ENCODE results near the gene NAB1. TPM values are rescaled to one million over a fixed set of nuclear protein-coding genes. Genes with fewer than 3 reads are reported as not detected.
"Not testable (repeated sequence)": the region's sequence is repeated elsewhere in the genome, so short reads cannot be mapped to it uniquely, and the experiment has no call there.

NAB1 gene
- total and polyA plus RNA-seq, 7 donors = 8.4 to 102 (median 53.7) TPM

DNA sequence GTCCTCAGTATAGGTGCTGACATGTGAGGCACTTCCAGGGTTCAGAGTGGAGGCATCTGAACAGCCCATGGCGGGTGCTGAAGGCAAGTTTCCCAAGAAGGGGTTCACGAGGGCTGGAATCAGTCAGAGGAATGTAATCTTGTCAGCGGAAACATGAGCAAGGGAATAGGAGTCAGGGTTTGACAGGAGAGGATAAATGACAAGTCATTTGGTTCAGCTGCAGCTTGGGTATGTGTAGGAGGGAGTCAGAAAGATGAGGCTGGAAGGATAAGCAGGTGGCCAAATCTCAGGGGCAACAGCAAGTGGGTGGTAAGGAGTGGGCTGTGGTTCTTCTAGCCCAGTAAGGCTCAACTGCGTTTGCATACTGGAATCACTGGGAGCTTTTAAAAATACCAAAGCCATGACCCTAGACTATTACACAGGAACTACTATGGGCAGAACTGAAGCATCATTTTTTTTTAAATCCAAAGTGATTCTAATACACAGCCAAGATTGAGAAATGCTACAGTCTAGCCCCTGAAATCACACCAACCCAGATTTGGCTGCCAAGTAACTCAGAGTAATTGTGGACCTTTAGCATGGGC lies 41.8 kb upstream of the NAB1 start:
- Histone ChIP-seq H3K9me3 (no peaks in the 10 kb centered on the region), H3K27ac (no peak overlapping the region), H3K36me3 (no peaks in the 10 kb centered on the region), H3K4me1 (no peaks in the 10 kb centered on the region), H3K27me3 (no peaks in the 10 kb centered on the region), H3K4me3 (no peak overlapping the region)
- WGBS, 2 donors = 70 to 78% methylated on average over 4 of the region's 4 CpGs
- intact Hi-C loops (cut with DNase I) = no loop called here
- no peak for DNase-seq
- TF ChIP-seq, protein P1, sequence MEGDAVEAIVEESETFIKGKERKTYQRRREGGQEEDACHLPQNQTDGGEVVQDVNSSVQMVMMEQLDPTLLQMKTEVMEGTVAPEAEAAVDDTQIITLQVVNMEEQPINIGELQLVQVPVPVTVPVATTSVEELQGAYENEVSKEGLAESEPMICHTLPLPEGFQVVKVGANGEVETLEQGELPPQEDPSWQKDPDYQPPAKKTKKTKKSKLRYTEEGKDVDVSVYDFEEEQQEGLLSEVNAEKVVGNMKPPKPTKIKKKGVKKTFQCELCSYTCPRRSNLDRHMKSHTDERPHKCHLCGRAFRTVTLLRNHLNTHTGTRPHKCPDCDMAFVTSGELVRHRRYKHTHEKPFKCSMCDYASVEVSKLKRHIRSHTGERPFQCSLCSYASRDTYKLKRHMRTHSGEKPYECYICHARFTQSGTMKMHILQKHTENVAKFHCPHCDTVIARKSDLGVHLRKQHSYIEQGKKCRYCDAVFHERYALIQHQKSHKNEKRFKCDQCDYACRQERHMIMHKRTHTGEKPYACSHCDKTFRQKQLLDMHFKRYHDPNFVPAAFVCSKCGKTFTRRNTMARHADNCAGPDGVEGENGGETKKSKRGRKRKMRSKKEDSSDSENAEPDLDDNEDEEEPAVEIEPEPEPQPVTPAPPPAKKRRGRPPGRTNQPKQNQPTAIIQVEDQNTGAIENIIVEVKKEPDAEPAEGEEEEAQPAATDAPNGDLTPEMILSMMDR (IDR thresholded peaks at IDR 0.05) = no peak
- no peak for TF ChIP-seq EP300 (IDR thresholded peaks at IDR 0.05)
- TF ChIP-seq POLR2AphosphoS5 (IDR thresholded peaks at IDR 0.05) = no peak
- TF ChIP-seq POLR2A (IDR thresholded peaks at IDR 0.05) = no peak

GRCh38 chr2:190607657-190608357 lies 41.1 kb upstream of the NAB1 start:
- Histone ChIP-seq H3K27me3 (no peaks in the 10 kb centered on the region), H3K4me1 (no peaks in the 10 kb centered on the region), H3K9me3 (no peaks in the 10 kb centered on the region), H3K36me3 (no peaks in the 10 kb centered on the region), H3K4me3 (no peak overlapping the region), H3K27ac (no peak overlapping the region)
- intact Hi-C loops (cut with DNase I) = no loop called here
- WGBS, 2 donors = 81 to 87% methylated on average over 11 of the region's 11 CpGs
- TF ChIP-seq EP300 (IDR thresholded peaks at IDR 0.05) (no peak), POLR2AphosphoS5 (IDR thresholded peaks at IDR 0.05) (no peak), POLR2A (IDR thresholded peaks at IDR 0.05) (no peak)
- TF ChIP-seq, protein P1 (IDR thresholded peaks at IDR 0.05) = no peak
- DNase-seq = no peak

DNA sequence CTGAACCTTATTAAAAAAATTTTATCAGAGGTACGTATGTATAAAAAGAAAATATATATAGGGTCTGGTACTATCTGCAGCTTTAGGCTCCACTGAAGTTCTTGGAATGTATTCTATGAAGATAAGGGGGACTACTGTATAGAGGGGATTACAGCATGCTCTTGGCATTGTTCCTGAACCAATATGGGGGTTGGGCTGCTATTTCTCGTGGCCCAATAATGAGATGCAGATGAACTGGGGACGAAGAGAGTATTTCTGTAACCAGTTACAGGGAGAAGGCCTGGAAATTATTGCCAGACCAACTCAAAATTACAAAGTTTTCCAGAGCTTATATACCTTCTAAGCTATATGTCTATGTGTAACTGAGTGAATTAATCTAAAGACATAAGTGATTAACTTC lies 40.0 kb upstream of the NAB1 start:
- DNase-seq; H3K36me3 ChIP-seq; H3K4me1 ChIP-seq; H3K27ac ChIP-seq; H3K27me3 ChIP-seq; intact Hi-C loops (cut with DNase I); H3K4me3 ChIP-seq; H3K9me3 ChIP-seq: not testable (repeated sequence)
- 79 to 92% methylated on average over 3 of the region's 3 CpGs for WGBS, 2 donors

DNA sequence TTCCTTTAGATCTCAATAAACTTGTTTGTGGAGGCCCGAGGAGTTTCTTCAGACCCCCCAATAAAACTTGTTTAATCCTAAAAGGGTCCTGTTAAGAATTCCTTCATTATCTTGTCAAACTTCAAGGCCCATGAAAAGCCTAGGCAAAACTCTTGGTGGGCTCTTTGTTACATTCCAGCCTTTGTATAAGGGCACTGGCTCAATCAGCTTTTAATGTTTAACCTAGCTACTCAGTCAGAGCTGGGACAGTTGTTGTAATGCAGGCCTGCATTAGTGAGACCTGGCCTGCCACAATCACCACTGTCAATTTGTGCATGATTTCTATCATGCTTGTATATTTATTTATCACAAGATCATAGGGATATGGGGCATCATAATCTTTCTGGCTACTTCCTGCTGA lies 39.5 kb upstream of the NAB1 start:
- H3K4me3 ChIP-seq; H3K27me3 ChIP-seq; H3K27ac ChIP-seq; H3K9me3 ChIP-seq; H3K36me3 ChIP-seq; intact Hi-C loops (cut with DNase I); DNase-seq; H3K4me1 ChIP-seq: not testable (repeated sequence)
- 22 to 70% methylated on average over 1 of the region's 1 CpG for WGBS, 2 donors

GRCh38 chr2:190610528-190610927 lies 38.4 kb upstream of the NAB1 start:
- H3K27ac ChIP-seq; H3K4me1 ChIP-seq; H3K36me3 ChIP-seq; intact Hi-C loops (cut with DNase I); H3K27me3 ChIP-seq; H3K9me3 ChIP-seq; H3K4me3 ChIP-seq; DNase-seq: not testable (repeated sequence)
- 96% methylated on average over 2 of the region's 2 CpGs for WGBS, 2 donors

GRCh38 chr2:190615555-190616200 lies 33.2 kb upstream of the NAB1 start:
- intact Hi-C loops (cut with DNase I) = no loop called here
- 70 to 78% methylated on average over 3 of the region's 3 CpGs for WGBS, 2 donors
- TF ChIP-seq, protein P1 (IDR thresholded peaks at IDR 0.05) = no peak
- TF ChIP-seq POLR2AphosphoS5 (IDR thresholded peaks at IDR 0.05) (no peak), EP300 (IDR thresholded peaks at IDR 0.05) (no peak), POLR2A (IDR thresholded peaks at IDR 0.05) (no peak)

More at GRCh38 chr2:190615555-190616200, 33.2 kb upstream of the NAB1 start:
- no peaks in the 10 kb centered on the region for H3K36me3 ChIP-seq
- no peak overlapping the region for H3K27ac ChIP-seq
- H3K27me3 ChIP-seq = no peaks in the 10 kb centered on the region
- no peak for DNase-seq
- H3K9me3 ChIP-seq = no peaks in the 10 kb centered on the region
- no peak overlapping the region for H3K4me3 ChIP-seq
- no peaks in the 10 kb centered on the region for H3K4me1 ChIP-seq
